GM21825 (cell line): Measurements from ENCODE around the gene VEGFC.

Experiments
- ATAC-seq: cut with Tn5 transposase; IDR thresholded peaks from one replicate; pipeline ENCODE4 v1.9.1; 2021; ENCODE audit warnings: mild to moderate bottlenecking, moderate library complexity; ENCODE audit not compliant: unreplicated experiment

Gene VEGFC

DNA sequence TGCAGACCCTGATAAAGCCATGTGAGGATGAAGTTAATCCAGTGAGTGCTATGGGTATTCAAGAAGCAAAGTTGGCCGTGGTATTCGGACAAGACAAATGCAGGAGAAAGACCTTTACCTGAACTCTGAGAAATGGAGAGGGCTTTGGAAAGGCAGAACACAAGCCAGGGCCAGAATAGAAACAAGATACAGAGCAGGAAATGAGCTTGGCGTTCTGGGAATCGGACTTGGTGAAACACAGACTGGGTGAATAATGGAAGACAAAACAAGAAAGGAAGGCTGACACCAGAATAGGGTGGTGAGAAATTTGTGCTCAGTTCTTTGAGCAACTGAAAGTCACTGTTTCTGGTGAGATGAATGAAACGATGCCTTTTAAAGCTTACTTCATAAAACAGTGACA lies 83.3 kb downstream of the VEGFC start:
- no peak for ATAC-seq

DNA sequence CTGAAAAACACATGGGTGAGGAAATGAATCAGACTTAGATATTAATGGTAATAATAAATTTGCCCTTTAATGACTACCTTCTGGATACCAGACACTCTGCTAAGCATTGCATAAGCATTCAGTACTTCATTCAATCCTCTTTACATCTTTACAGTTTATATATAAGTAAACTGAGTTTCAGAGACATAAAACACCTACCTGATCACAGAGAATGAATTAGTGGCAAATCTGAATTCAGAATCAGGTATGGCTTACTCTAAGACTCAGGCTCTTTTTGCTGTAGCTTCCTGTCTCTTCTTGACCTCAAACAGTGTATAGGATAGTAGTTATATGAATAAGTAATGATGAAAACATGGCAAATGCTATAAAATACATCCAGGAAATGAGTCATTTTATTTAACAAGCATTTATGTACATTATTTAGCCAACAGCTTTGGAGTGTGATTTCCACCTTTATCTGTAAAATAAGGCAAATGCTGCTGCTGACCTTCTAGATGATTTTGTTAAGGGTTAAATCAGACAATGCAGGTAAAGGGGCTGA lies 83.9 kb downstream of the VEGFC start:
- ATAC-seq: no peak

DNA sequence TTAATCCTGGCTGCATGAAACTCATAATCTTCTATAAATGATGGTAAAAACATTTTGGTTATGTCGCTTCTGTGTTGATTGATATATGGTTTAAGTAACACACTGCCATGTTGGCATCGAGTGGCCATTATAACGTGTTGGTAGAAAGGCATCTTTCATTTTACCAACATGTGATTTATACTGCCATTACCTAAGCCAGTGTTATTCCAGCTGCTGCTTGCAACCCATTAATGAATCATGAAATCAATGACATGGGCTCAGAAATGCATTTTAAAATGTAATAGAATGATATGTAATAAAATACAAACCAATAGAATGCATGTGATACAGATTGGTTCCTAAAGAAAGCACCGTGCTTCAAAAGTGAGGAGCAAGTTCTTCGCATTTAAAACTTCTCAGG lies 102.0 kb downstream of the VEGFC start:
- no peak for ATAC-seq

DNA sequence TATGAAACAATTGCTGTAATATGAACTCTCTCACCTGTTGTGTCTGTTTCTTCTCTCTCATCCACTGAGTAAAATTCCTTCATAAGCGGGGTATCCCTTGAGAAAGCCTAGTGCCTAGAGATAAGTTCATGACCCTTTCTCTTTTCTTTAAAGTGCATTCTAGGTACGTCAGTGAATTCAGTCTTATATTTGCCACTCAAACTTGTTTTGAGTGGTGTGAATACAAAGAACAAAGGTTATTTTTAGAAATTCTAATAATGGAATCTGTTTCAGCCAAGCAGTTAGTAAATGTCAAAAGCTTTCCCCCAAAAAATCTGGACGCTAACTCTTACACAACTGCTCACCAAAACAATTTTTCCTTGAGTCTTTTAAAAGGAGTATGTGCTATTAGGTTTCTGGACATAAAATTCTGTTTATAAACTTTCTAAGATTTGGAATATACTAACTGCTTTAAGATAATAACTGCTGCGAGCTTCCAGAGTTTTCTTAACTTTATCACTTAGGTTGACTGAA lies 112.0 kb downstream of the VEGFC start:
- no peak for ATAC-seq

DNA sequence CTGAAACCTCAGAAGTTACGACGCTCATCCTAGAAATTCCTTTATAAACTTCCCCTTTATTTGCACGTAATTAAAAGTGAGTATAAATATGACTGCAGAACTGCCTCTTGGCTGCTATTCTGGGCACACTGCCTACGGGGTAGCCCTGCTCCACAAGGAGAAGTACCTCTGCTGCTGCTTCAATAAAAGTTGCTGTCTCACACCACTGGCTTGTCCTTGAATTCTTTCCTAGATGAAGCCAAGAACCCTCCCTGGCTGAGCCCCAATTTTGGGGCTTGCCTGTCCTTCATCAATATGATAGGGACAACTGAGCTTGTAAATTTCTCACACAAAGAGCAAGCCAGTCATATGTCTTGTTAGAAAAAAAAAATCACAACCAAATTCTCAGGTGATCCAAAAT lies 115.8 kb downstream of the VEGFC start:
- ATAC-seq: no peak

DNA sequence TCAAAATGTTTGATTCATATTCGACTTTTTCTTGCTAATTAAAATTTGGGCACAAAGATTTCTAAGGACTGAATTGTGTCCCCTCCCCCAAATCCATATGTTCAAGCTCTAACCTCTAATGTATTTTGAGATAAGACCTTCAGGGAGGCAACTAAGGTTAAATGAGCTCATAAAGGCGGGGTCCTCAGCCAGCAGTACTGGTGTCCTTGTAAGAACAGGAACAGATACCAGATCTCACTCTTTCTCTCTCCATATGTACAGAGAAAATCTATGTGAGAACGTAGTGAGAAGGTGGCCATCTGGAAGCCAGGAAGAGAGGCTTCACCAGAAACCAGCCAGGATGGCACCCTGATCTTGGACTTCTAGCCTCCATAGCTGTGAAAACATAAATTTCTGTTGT lies 116.9 kb downstream of the VEGFC start:
- no peak for ATAC-seq

DNA sequence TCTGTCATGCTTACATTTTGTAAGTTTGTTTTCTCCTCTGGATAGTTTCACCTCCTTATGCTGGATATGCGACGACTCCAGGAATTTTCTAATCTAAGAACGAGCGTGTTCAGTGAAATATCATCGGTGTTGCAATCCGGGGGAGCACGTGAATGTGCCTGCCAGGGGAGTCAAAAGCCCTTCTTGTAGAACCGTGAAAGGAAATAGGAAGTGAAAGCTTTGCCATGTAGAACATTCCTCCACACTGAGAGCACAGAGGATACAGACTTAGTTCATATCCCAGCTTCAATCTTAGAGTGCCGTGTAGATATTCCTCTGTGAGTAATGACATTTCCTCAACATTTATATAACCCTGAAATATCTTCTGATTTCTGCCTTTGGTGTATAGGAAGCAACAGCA lies 121.2 kb downstream of the VEGFC start:
- ATAC-seq: no peak

DNA sequence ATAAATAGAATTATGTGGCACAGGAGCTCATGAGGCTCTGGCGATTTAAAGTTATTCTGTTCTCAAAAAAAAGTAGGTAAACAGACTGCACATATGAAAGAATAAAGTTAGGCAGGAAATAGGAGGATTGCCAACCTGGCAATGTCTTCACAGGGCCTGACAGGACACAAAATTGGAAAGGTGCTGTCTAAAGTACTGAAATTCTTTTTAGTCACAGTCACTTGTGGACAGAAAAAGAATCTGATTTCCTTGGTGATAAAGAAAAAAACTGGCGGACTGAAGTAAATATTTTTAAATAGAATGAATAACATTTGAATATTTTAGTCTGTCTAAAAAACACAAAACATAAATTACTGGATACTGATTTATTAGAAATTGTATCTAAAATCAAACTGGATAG lies 124.4 kb downstream of the VEGFC start:
- no peak for ATAC-seq

DNA sequence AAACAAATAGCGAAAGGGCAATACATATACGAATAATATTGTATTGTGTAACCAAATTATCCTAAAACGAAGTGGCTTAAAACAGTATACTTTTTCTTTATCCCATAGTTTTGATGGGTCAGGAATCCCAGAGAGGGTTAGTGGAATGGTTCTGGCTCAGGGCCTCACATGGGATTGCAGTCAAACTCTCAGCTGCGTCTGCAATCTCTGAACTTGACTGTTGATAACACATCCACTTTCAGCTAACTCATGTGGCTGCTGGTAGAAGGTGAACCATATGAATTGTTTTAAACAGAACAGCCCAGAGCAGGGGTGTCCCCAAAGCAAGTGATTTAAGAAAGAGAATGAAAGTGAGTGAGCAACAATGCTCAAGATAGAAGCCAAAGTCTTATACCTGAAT lies 127.8 kb downstream of the VEGFC start:
- ATAC-seq: no peak

DNA sequence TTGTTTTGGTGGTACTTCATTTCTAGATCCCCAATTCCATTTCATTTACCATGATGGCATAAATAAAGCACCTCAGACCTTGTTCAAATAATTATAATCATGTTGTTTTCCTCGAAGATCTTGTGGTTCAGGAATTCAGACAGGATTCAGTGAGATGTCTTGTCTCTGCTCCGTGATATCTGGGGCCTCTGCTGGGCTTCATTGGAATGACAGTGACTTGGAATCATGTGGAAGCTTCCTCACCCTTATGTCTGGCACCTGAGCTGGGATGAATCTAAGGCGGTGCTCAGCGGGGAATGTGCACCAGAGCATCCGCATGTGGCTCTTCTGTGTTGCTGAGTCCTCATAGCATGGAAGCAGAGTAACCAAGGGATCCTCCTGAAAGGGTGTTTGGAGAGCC lies 132.2 kb downstream of the VEGFC start:
- ATAC-seq: no peak

DNA sequence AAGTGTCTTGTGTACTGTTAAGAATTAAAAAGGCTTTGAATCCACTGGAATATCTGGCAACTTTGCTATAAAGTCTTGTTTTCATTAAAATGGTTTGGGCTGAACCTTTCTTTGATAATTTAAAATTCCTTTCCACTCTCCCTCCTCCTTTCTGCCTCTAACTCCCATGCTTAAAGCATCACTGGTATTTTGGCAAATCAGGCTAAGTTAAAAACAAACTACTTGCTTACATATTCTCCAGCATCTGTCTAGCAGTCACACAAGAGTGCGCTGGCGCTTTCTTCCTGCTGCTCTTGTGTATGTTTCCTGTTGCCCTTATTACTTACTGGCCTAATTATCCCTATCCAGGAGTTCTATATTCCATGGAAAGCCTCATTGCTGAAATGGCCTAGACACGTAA lies 136.6 kb downstream of the VEGFC start:
- no peak for ATAC-seq

DNA sequence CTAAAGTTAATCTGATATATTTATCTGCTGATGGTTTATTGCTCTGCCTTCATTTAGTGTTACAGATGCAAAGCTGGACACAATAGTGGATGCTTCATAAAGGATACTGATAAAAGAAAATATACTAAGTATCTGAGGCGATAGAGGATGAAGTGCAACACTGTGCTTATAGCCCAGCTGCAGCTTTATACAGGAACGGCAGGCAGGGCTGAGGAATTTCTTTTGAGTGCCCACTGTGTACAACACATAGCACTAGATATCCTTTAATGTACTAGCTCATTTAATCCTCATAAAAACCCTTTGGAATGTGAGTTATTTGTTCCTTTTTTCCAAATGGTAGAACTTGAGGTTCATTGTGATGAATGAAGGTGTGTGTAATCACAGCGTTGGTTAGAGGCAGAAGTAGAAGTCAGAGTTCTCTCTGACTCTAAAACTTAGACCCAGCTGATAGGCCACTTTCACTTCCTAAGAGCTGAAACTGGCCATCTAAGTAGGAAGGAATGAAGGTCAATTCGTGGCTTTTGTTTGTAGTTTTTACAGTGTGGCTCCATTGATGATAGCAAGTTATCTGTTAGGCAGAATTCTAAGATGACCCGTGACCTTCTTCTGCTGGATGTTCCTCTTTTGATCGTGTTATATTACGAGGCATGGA lies 138.0 kb downstream of the VEGFC start:
- no peak for ATAC-seq

DNA sequence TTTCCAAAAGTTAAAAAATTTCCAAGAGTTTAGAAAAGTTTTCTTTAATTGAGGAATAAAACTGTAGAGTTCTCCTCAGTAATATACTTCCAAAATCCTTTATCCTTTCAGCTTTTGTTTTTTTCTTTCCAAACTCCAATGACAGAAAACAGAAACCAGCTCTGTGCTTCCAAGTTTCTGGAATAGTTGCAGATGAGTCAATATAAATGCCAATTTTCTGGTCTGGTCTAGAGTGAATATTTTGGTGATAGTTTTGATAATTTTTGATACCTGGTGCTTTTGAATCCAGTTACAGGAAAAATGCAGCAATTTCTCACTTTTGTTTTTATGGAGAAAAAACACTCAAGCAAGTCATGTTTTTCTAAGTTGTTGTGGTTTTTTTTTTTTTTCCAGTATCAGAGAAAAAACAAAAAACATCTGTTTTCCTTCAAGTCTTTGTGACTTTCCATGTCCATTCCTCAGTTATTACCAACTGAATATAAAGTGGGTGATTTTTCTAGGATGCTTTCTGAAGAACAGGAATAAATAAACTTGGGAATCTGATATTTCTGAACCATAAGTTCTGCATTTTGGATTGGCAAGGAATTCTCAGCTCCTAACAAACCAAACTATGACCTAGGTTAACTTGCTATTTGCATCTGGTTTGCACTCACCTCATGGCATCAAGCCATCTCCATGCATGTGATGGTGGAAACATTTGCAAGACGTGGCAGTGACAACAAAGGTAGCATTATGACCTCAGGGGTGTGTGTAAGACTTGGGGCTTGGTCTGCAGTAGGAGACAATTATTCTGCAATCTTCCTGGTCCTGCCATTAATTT lies 139.1 kb downstream of the VEGFC start:
- ATAC-seq: no peak

DNA sequence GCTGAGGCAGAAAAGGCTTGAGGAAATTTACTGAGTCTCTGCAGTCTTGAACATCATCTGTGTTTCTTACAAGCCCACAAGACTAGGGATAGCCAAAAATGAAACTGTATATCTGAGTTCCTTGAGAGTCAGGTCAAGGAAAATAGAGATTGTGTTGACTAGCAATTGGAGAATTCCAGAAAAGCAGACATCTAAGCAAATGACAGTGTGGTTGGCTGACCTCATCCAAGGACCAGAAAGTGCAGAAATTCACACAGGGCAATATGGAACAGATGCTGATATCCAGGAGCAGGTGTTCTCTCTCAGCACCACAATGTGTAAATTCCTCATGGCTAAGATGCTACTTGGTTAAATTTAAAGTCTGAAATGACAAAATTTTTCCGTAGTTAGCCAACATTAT lies 146.4 kb downstream of the VEGFC start:
- no peak for ATAC-seq

DNA sequence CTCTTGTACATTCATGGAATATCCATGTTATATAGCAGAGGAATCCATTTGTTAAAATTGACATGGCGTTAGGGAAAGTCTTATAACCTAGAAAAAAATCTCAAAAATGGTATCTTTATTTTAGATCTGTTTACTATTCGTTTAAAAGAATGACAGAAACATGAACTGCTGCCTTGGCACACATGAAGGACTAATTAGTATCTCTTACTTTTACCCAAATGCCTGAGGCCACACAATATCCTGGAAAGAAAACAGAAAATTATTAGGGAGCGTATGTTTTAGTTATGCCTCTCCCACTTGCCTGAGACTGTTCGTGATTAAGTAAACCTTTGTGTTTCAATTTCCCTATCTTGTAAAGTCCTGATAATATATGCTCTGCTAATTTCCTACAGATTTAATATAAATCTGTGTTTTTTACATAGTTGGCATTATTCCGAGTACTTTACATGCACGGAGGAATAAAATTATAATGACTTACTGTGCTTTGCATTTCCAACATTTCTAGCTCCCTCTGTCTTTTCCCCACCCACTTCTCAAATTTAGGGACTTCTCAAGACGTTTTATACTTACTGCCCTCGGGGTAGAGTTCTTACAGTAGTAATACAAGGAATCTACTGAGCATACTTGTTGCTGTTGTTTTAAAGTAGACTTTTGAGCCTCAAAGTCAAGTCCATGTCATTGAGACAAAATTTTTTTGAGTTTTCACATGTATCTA lies 147.3 kb downstream of the VEGFC start:
- ATAC-seq: no peak

DNA sequence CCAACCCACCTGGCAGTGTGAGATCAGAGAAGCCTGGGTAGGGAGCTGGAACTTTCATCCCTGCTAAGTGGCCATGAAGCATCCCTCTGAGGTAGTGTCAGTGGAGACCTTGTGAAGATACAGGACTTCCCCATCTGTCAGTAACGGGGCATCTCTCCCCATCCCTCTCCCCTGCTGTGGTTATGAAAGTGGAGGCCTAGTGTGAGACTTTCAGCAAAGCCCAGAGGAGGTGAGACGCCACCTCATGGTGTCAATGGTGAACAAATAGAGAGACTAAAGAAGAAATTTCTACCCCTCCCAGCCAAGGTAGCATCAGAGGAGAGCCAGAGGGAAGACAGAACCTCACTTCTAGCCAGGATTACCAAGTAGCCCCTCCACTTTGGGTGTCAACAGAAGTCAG lies 150.2 kb downstream of the VEGFC start:
- ATAC-seq: no peak

DNA sequence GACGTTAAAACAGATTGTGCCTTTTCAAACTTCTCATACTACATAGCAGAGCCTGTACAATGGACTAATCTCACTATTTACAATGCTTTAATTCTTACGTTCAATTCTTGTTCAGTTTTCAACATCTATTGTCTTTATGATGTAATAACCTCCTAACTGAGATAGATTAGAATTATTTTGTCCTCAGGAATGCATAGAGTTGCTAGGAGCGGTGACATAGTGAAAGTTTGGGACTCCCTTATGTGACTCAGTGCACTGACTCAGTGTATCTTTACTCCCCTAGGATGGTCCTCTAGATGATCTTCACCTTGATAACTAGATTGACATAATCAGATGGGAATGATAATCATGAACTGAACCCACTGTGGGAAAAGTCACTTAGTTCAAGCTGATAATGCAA lies 151.5 kb downstream of the VEGFC start:
- ATAC-seq: no peak

DNA sequence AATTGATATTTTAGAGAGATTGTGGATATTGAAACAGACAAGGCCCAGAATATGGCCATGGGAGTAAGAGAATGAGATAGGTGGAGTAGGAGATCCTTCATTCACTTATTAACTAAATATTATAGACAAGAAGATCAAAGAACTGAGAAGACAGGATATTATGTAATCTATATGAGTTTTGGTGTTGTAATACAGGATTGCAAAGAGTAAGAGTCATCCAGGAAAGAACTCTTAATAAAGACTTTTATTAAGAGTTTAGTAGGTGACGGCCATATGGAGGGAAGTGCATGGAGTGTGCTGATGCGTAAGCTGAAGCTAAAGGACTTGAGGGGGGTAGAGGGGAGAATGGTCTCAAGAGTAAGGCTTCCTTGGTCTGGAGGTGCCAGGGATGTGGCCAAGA lies 153.7 kb downstream of the VEGFC start:
- ATAC-seq: no peak

DNA sequence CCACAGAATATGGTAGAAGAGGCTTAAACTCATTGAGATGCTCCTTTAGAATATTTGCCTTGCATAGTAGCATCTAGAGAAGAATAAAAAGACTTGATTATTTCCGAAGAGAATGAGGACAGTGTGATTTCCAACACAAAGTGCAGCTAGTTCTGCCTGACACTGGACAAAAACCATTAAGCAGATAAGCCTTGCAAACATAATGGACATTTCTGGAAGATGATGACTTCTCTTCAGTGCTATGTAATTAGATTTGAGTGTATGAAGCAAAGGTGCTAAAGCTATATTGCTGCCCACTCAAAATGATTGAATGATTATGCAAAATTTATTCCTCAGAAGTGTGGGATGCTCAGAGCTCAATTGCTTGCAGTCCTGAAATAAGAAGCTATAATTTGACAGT lies 156.4 kb downstream of the VEGFC start:
- ATAC-seq: no peak

DNA sequence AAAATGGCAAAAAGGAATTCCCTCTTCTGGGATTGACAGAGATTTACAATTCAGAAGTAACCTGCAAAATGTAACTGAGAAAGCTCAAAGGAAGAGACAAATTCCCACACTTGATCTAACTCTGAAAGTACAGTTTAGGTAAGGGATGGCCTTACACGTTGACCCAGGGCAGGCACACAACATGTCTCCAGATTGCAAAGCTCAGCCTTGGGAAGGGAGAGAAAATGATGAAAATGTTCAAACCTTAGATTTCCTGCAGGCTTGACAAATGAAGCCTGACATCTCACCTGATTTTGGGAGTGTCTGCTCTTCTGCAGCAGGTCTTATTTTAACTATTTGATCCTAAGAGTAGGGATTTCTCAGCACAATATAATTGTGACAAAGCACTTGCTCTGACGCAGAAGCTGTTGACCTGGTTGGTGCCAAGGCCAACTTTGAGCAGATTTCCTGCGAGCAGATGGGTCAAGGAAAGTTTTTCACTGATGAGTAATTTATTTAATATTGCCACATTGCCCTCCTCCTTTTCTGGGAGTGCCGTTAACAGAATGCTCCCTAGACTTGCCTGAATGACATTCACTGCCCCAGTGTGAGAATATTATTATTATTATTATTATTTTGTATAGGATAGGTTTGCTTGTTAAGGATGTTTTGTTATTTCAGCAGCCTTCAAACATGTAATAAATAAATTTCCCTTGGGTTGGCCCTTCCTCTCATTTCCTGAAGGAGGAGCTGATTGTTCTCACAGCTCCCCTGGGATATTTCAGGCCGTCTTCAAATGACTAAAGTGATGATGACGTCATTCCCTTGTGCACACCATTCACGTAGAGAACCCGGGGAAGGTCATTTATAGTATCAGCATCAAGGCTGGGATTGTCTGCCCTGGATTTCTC lies 157.1 kb downstream of the VEGFC start:
- ATAC-seq: no peak
